ENCODE data around the gene PAFAH1B1.

DNA sequence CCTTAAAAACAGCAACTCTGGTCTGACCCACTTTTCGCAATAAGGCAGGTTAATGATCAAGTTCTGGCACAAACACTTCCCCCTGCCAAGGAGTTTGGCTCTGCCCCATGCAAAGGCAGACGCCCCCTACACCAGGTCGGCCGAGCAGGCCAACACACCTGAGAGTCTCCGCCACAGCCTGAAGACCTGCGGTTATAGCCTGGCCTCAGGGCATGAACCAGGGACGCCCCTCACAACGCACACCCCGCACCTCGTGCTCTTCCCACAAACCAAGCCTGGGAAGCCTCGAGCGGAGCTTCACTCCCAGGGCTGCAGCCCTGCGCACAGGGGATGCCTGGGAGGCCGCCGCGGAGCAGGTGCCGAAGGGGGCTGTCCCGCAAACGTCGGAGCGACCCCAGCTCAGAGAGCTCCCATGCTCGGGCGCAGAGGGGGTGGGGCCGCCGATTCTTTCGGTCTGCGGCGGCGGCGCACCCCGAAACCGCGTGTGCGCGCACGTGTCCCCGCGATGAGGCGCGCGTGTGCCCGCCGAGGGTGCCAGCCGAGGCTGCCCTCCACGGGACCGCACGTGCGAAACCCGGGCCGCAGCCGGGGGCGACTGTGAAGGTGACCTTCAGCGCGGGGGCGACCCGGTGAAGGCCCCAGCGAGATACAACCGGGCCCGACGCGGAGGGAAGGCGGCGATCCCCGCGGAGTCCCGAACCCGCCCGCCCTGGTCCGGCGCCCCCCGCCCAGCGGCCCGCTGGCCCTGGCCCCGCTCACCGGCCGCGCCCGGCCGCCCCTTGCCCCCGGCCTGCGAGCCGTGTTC lies 117.6 kb downstream of the PAFAH1B1 start:
- TF ChIP-seq, protein P1, sequence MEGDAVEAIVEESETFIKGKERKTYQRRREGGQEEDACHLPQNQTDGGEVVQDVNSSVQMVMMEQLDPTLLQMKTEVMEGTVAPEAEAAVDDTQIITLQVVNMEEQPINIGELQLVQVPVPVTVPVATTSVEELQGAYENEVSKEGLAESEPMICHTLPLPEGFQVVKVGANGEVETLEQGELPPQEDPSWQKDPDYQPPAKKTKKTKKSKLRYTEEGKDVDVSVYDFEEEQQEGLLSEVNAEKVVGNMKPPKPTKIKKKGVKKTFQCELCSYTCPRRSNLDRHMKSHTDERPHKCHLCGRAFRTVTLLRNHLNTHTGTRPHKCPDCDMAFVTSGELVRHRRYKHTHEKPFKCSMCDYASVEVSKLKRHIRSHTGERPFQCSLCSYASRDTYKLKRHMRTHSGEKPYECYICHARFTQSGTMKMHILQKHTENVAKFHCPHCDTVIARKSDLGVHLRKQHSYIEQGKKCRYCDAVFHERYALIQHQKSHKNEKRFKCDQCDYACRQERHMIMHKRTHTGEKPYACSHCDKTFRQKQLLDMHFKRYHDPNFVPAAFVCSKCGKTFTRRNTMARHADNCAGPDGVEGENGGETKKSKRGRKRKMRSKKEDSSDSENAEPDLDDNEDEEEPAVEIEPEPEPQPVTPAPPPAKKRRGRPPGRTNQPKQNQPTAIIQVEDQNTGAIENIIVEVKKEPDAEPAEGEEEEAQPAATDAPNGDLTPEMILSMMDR (conservative IDR thresholded peaks at IDR 0.05 in 1 of 2, IDR thresholded peaks at IDR 0.05 in 1 of 2; ENCODE audit: extremely low read depth in 1 of 2, insufficient read depth in 1 of 2, low read depth in 1 of 2, low read length in 2 of 2) = no peak
- TF ChIP-seq EZH2 (IDR thresholded peaks at IDR 0.05; ENCODE audit: borderline replicate concordance, low read length) = no peak

All from mammary epithelial cell (primary cell).